Measurements from ENCODE around the gene IQCK.

GRCh38 chr16:19700319-19700781, 17.7 kb upstream of the IQCK start:
- TF ChIP-seq, protein P1, sequence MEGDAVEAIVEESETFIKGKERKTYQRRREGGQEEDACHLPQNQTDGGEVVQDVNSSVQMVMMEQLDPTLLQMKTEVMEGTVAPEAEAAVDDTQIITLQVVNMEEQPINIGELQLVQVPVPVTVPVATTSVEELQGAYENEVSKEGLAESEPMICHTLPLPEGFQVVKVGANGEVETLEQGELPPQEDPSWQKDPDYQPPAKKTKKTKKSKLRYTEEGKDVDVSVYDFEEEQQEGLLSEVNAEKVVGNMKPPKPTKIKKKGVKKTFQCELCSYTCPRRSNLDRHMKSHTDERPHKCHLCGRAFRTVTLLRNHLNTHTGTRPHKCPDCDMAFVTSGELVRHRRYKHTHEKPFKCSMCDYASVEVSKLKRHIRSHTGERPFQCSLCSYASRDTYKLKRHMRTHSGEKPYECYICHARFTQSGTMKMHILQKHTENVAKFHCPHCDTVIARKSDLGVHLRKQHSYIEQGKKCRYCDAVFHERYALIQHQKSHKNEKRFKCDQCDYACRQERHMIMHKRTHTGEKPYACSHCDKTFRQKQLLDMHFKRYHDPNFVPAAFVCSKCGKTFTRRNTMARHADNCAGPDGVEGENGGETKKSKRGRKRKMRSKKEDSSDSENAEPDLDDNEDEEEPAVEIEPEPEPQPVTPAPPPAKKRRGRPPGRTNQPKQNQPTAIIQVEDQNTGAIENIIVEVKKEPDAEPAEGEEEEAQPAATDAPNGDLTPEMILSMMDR (IDR thresholded peaks at IDR 0.05) = no peak
- TF ChIP-seq POLR2A (IDR thresholded peaks at IDR 0.05) (no peak), POLR2AphosphoS5 (IDR thresholded peaks at IDR 0.05) (no peak)

All from stomach (tissue), 4 donors.